ENCODE results near the gene ATP10B. TPM values are rescaled to one million over a fixed set of nuclear protein-coding genes. Genes with fewer than 3 reads are reported as not detected.

Gene ATP10B
- total and polyA plus RNA-seq, 4 donors: 0.08 to 7.2 (median 0.53) TPM

DNA sequence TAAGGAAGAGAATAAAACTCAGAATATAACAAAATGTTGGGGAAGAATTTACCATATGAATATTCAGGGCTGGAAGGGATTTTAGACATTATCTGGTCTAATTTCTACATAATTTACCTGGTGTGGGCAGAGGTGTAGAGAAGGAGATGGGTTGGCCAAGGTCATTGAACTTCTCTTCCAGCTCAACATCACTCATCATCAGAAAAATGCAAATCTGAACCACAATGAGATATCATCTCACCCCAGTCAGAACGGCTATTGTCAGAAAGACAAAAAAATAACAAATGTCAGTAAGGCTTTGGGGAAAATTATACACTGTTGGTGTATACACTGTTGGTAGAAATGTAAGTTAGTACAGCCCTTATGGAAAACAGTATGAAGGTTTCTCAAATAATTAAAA lies 308.6 kb downstream of the ATP10B start:
- whole genome bisulfite sequencing, 2 donors: 73 to 83% methylated on average over 1 of the region's 1 CpG
- Histone ChIP-seq H3K9ac (ENCODE audit: insufficient read depth in 1 of 2, low read length in 2 of 2) (no peak overlapping the region), H3K27ac (ENCODE audit: low read depth in 1 of 2, low read length in 1 of 2) (no peak overlapping the region), H3K27me3 (ENCODE audit: control insufficient read depth in 3 of 3, insufficient read depth in 3 of 3, low read length in 2 of 3) (no peaks in the 10 kb centered on the region), H3K9me3 (ENCODE audit: control insufficient read depth in 4 of 4, insufficient read depth in 3 of 4, low read length in 3 of 4) (no peaks in the 10 kb centered on the region), H3K4me1 (ENCODE audit: control insufficient read depth in 5 of 5, insufficient read depth in 5 of 5, low read length in 5 of 5) (no peaks in the 10 kb centered on the region), H3K36me3 (ENCODE audit: control insufficient read depth in 4 of 4, insufficient read depth in 4 of 4, low read length in 4 of 4) (no peaks in the 10 kb centered on the region), H3K4me3 (no peak overlapping the region)
- DNase-seq: no peak
- ATAC-seq (ENCODE audit: insufficient read depth, low FRiP score): no peak
- TF ChIP-seq, protein P1, sequence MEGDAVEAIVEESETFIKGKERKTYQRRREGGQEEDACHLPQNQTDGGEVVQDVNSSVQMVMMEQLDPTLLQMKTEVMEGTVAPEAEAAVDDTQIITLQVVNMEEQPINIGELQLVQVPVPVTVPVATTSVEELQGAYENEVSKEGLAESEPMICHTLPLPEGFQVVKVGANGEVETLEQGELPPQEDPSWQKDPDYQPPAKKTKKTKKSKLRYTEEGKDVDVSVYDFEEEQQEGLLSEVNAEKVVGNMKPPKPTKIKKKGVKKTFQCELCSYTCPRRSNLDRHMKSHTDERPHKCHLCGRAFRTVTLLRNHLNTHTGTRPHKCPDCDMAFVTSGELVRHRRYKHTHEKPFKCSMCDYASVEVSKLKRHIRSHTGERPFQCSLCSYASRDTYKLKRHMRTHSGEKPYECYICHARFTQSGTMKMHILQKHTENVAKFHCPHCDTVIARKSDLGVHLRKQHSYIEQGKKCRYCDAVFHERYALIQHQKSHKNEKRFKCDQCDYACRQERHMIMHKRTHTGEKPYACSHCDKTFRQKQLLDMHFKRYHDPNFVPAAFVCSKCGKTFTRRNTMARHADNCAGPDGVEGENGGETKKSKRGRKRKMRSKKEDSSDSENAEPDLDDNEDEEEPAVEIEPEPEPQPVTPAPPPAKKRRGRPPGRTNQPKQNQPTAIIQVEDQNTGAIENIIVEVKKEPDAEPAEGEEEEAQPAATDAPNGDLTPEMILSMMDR (IDR thresholded peaks at IDR 0.05; ENCODE audit: control extremely low read depth, extremely low read depth): no peak

DNA sequence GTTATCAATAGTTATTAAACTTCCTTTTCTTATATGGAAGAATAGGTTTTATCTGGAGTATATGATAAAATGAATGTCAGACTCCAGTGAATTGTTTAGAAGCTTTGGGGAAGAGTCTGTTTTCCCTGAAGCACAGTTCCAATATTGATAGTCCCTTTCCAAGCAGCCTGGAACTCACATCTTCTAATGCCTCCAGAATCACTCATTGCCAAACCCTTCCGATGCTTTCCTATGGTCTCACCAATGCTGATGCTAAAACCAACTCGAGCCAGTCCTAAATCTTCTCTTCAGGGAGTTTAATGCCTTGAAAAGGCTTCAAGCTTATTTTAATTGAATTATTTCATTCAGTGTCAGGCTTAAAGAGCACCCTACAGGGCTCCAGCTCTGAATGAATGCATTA lies 309.2 kb downstream of the ATP10B start:
- Histone ChIP-seq H3K9ac (ENCODE audit: insufficient read depth in 1 of 2, low read length in 2 of 2) (no peak overlapping the region), H3K27me3 (ENCODE audit: control insufficient read depth in 3 of 3, insufficient read depth in 3 of 3, low read length in 2 of 3) (no peaks in the 10 kb centered on the region)

DNA sequence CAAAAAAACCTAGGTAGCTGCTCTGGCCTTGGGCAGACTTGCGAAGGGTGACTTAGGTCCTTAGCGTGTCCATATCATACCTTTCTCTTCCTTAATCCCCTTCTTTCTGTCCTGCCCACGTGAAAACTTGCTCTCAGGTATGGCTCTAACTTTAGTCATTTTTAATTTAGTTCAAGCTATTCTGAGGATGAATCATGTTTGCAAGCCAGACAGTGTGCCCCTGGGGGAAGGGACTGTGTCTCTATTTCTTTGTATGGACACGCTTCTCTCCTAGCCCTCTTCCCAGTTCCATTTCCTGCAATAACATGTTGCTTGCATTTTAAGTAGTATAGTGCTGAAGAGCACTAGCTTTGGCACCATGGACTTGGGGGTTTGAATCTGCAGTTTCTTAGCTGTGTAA lies 309.7 kb downstream of the ATP10B start:
- Histone ChIP-seq H3K27ac (ENCODE audit: low read depth in 1 of 2, low read length in 1 of 2) (no peak overlapping the region), H3K9me3 (ENCODE audit: control insufficient read depth in 4 of 4, insufficient read depth in 3 of 4, low read length in 3 of 4) (no peaks in the 10 kb centered on the region), H3K36me3 (ENCODE audit: control insufficient read depth in 4 of 4, insufficient read depth in 4 of 4, low read length in 4 of 4) (no peaks in the 10 kb centered on the region), H3K27me3 (ENCODE audit: control insufficient read depth in 3 of 3, insufficient read depth in 3 of 3, low read length in 2 of 3) (no peaks in the 10 kb centered on the region), H3K9ac (ENCODE audit: insufficient read depth in 1 of 2, low read length in 2 of 2) (no peak overlapping the region), H3K4me3 (no peak overlapping the region), H3K4me1 (ENCODE audit: control insufficient read depth in 5 of 5, insufficient read depth in 5 of 5, low read length in 5 of 5) (no peaks in the 10 kb centered on the region)
- no peak for ATAC-seq (ENCODE audit: insufficient read depth, low FRiP score)
- no peak for DNase-seq
- WGBS, 2 donors: 89 to 93% methylated on average over 4 of the region's 4 CpGs
- TF ChIP-seq, protein P1 (IDR thresholded peaks at IDR 0.05; ENCODE audit: control extremely low read depth, extremely low read depth): no peak

More for the DNA sequence above, 309.2 kb downstream of the ATP10B start:
- ATAC-seq (ENCODE audit: insufficient read depth, low FRiP score): no peak
- Histone ChIP-seq H3K9me3 (ENCODE audit: control insufficient read depth in 4 of 4, insufficient read depth in 3 of 4, low read length in 3 of 4) (no peaks in the 10 kb centered on the region), H3K4me3 (no peak overlapping the region), H3K4me1 (ENCODE audit: control insufficient read depth in 5 of 5, insufficient read depth in 5 of 5, low read length in 5 of 5) (no peaks in the 10 kb centered on the region), H3K27ac (ENCODE audit: low read depth in 1 of 2, low read length in 1 of 2) (no peak overlapping the region), H3K36me3 (ENCODE audit: control insufficient read depth in 4 of 4, insufficient read depth in 4 of 4, low read length in 4 of 4) (no peaks in the 10 kb centered on the region)
- peak in 1 of 3 donors; percentile 3 for DNase-seq
- WGBS, 2 donors: 85 to 86% methylated on average over 2 of the region's 2 CpGs
- TF ChIP-seq, protein P1 (IDR thresholded peaks at IDR 0.05; ENCODE audit: control extremely low read depth, extremely low read depth): no peak

GRCh38 chr5:160539431-160539830 lies 312.6 kb downstream of the ATP10B start:
- Histone ChIP-seq H3K9me3 (ENCODE audit: control insufficient read depth in 4 of 4, insufficient read depth in 3 of 4, low read length in 3 of 4) (no peaks in the 10 kb centered on the region), H3K36me3 (ENCODE audit: control insufficient read depth in 4 of 4, insufficient read depth in 4 of 4, low read length in 4 of 4) (no peaks in the 10 kb centered on the region), H3K27me3 (ENCODE audit: control insufficient read depth in 3 of 3, insufficient read depth in 3 of 3, low read length in 2 of 3) (no peaks in the 10 kb centered on the region), H3K9ac (ENCODE audit: insufficient read depth in 1 of 2, low read length in 2 of 2) (no peak overlapping the region), H3K27ac (ENCODE audit: low read depth in 1 of 2, low read length in 1 of 2) (no peak overlapping the region), H3K4me3 (no peak overlapping the region), H3K4me1 (ENCODE audit: control insufficient read depth in 5 of 5, insufficient read depth in 5 of 5, low read length in 5 of 5) (no peaks in the 10 kb centered on the region)
- ATAC-seq (ENCODE audit: insufficient read depth, low FRiP score): no peak
- TF ChIP-seq, protein P1 (IDR thresholded peaks at IDR 0.05; ENCODE audit: control extremely low read depth, extremely low read depth): no peak
- WGBS, 2 donors: 68 to 84% methylated on average over 1 of the region's 1 CpG
- DNase-seq: no peak
